H9 (cell line): ENCODE results near the gene KCTD7. TPM values are rescaled to one million over a fixed set of nuclear protein-coding genes. Genes with fewer than 3 reads are reported as not detected.
"Not testable (repeated sequence)": the region's sequence is repeated elsewhere in the genome, so short reads cannot be mapped to it uniquely, and the experiment has no call there.

Experiments used
- DNase-seq: peaks from one replicate; pipeline ENCODE4 v3.0.0-alpha.2; 2017
- H2AFZ ChIP-seq: one replicate; pipeline ENCODE4 v1.6.1; 2013; ENCODE audit warnings: mild to moderate bottlenecking, low read length, control low read depth, moderate library complexity
- H2AK5ac ChIP-seq: 2 replicates; pipeline ENCODE4 v1.6.1; 2013; ENCODE audit warnings: low read length, control low read depth, mixed read lengths; ENCODE audit not compliant: insufficient read length
- H2BK120ac ChIP-seq: one replicate; pipeline ENCODE4 v1.6.1; 2013; ENCODE audit warnings: low read depth, mild to moderate bottlenecking, low read length, control low read depth, inconsistent platforms; ENCODE audit not compliant: poor library complexity, severe bottlenecking
- H2BK12ac ChIP-seq: 2 replicates; pipeline ENCODE4 v1.6.1; 2013; ENCODE audit warnings: low read length, control low read depth, mixed read lengths, low read depth; ENCODE audit not compliant: insufficient read length
- H2BK15ac ChIP-seq: 2 replicates; pipeline ENCODE4 v1.6.1; 2013; ENCODE audit warnings: low read depth, low read length, control low read depth
- H2BK20ac ChIP-seq: one replicate; pipeline ENCODE4 v1.6.1; 2013; ENCODE audit warnings: low read depth, mild to moderate bottlenecking, low read length, control low read depth, inconsistent platforms; ENCODE audit not compliant: poor library complexity, severe bottlenecking
- H2BK5ac ChIP-seq: 2 replicates; pipeline ENCODE4 v1.6.1; 2013; ENCODE audit warnings: low read length, control low read depth, mixed read lengths; ENCODE audit not compliant: insufficient read length
- H3K14ac ChIP-seq: 2 replicates; pipeline ENCODE4 v1.6.1; 2013; ENCODE audit warnings: low read length, control low read depth; ENCODE audit not compliant: insufficient read depth
- H3K18ac ChIP-seq: 2 replicates; pipeline ENCODE4 v1.6.1; 2013; ENCODE audit warnings: low read depth, mild to moderate bottlenecking, mixed read lengths, low read length, control low read depth; ENCODE audit not compliant: insufficient read length
- H3K23ac ChIP-seq: 2 replicates; pipeline ENCODE4 v1.6.1; 2013; ENCODE audit warnings: low read length, control low read depth, mixed read lengths, low read depth; ENCODE audit not compliant: insufficient read length
- H3K23me2 ChIP-seq: 2 replicates; pipeline ENCODE4 v1.6.1; 2013; ENCODE audit warnings: low read depth, mild to moderate bottlenecking, mixed read lengths, low read length, control low read depth; ENCODE audit not compliant: insufficient read length, poor library complexity, severe bottlenecking
- H3K27ac ChIP-seq: 2 replicates; pipeline ENCODE4 v1.5.1; 2013; ENCODE audit warnings: low read length, control low read depth, mixed read lengths, low read depth; ENCODE audit not compliant: insufficient read length
- H3K27me3 ChIP-seq: 2 replicates; pipeline ENCODE4 v1.6.1; 2013; ENCODE audit warnings: low read length, control low read depth, inconsistent platforms; ENCODE audit not compliant: insufficient read depth
- H3K4ac ChIP-seq: 2 replicates; pipeline ENCODE4 v1.6.1; 2013; ENCODE audit warnings: low read depth, mild to moderate bottlenecking, control low read depth, inconsistent platforms, low read length, moderate library complexity
- H3K4me1 ChIP-seq: 2 replicates; pipeline ENCODE4 v1.6.1; 2013; ENCODE audit warnings: low read length, control low read depth, inconsistent platforms; ENCODE audit not compliant: insufficient read depth
- H3K4me2 ChIP-seq: 2 replicates; pipeline ENCODE4 v1.6.1; 2013; ENCODE audit warnings: low read length, control low read depth, mixed read lengths; ENCODE audit not compliant: insufficient read length, insufficient read depth
- H3K56ac ChIP-seq: 2 replicates; pipeline ENCODE4 v1.6.1; 2013; ENCODE audit warnings: low read depth, mild to moderate bottlenecking, mixed read lengths, low read length, control low read depth; ENCODE audit not compliant: insufficient read length
- H3K79me1 ChIP-seq: 2 replicates; pipeline ENCODE4 v1.6.1; 2013; ENCODE audit warnings: low read depth, mild to moderate bottlenecking, moderate library complexity, low read length, control low read depth, inconsistent platforms; ENCODE audit not compliant: insufficient read depth, poor library complexity, severe bottlenecking
- H3K79me2 ChIP-seq: 2 replicates; pipeline ENCODE4 v1.6.1; 2013; ENCODE audit warnings: low read length, control low read depth, inconsistent platforms; ENCODE audit not compliant: insufficient read depth
- H3K9ac ChIP-seq: 2 replicates; pipeline ENCODE4 v1.6.1; 2013; ENCODE audit warnings: low read length, control low read depth, mixed read lengths; ENCODE audit not compliant: insufficient read length; ENCODE audit errors: extremely low read depth
- H3K9me3 ChIP-seq: one replicate; pipeline ENCODE4 v1.6.1; 2013; ENCODE audit warnings: low read depth, low read length, inconsistent platforms; ENCODE audit not compliant: control insufficient read depth
- H3T11ph ChIP-seq: one replicate; pipeline ENCODE4 v1.6.1; 2013; ENCODE audit warnings: mild to moderate bottlenecking, low read length, control low read depth, inconsistent platforms
- H4K20me1 ChIP-seq: one replicate; pipeline ENCODE4 v1.6.1; 2013; ENCODE audit not compliant: control insufficient read depth, insufficient read length, insufficient read depth
- H4K5ac ChIP-seq: 2 replicates; pipeline ENCODE4 v1.6.1; 2013; ENCODE audit warnings: low read depth, mild to moderate bottlenecking, mixed read lengths, low read length, control low read depth; ENCODE audit not compliant: insufficient read length
- H4K8ac ChIP-seq: replicated peaks from 2 replicates; pipeline ENCODE4 v1.6.1; 2013; ENCODE audit warnings: low read length, control low read depth, mixed read lengths, low read depth; ENCODE audit not compliant: insufficient read length
- H4K91ac ChIP-seq: 2 replicates; pipeline ENCODE4 v1.6.1; 2013; ENCODE audit warnings: low read depth, mild to moderate bottlenecking, moderate library complexity, mixed read lengths, low read length, control low read depth; ENCODE audit not compliant: insufficient read length
- H3K27ac Mint-ChIP-seq, 3 experiments: 2 replicates in 2 of 3; 3 replicates in 1 of 3; pipeline ENCODE4 v1.8.0; 2020 to 2021; ENCODE audit warnings: mixed read lengths in 3 of 3, mild to moderate bottlenecking in 1 of 3, moderate library complexity in 1 of 3
- H3K27me3 Mint-ChIP-seq: 2 replicates; pipeline ENCODE4 v1.8.0; 2021; ENCODE audit warnings: low read depth, mild to moderate bottlenecking, moderate library complexity, mixed read lengths
- H3K36me3 Mint-ChIP-seq, 3 experiments: 2 replicates in 2 of 3; 3 replicates in 1 of 3; pipeline ENCODE4 v1.8.0; 2020 to 2021; ENCODE audit warnings: low read depth in 3 of 3, mixed read lengths in 3 of 3; ENCODE audit not compliant: insufficient read depth in 1 of 3
- H3K4me1 Mint-ChIP-seq, 2 experiments: 2 replicates each; pipeline ENCODE4 v1.8.0; 2020; ENCODE audit warnings: mixed read lengths in 2 of 2
- H3K4me3 Mint-ChIP-seq, 2 experiments: 2 replicates in 1 of 2; 3 replicates in 1 of 2; pipeline ENCODE4 v1.8.0; 2020 to 2021; ENCODE audit warnings: mild to moderate bottlenecking in 2 of 2, mixed read lengths in 2 of 2, moderate library complexity in 1 of 2
- H3K9me3 Mint-ChIP-seq, 2 experiments: 2 replicates in 1 of 2; 3 replicates in 1 of 2; pipeline ENCODE4 v1.8.0; 2020; ENCODE audit warnings: mild to moderate bottlenecking in 2 of 2, mixed read lengths in 2 of 2, moderate library complexity in 1 of 2
- CTCF ChIP-seq: fragments of 200-600 bp; sonication (generic); conservative IDR thresholded peaks from 3 replicates; pipeline ENCODE4 v1.8.0; 2021; ENCODE audit warnings: antibody characterized with exemption, mild to moderate bottlenecking
- WGBS: extraction: QIAGEN DNeasy Blood & Tissue Kit; methylation state at CpG from one replicate; pipeline ENCODE4 v1.1.7; 2013; ENCODE audit warnings: missing lambda C conversion rate, low lambda C conversion rate, mixed read lengths; ENCODE audit not compliant: insufficient read length; ENCODE audit errors: extremely low coverage; 5-methylcytosine and 5-hydroxymethylcytosine counted together
- total RNA-seq: library from RNA; stranded (reverse); gene quantifications from 2 replicates; pipeline ENCODE4 v1.2.1, GENCODE V29; 2021

KCTD7 gene
- total RNA-seq, 1 experiment from 2014 or later, result 8.9 TPM

GRCh38 chr7:66609176-66609575 is 19.5 kb upstream of the KCTD7 start:
- Histone ChIP-seq H3K23me2 (no peaks in the 10 kb centered on the region), H2AFZ (peak overlapping the region; percentile 5), H3K4me1 (peaks cover 2% of the 10 kb centered on the region; the same call in 1 of the 2 replicates), H4K8ac (no peak overlapping the region), H3K14ac (no peak overlapping the region), H3K27ac (no peak overlapping the region), H3K9me3 (no peaks in the 10 kb centered on the region), H3K9ac (no peak overlapping the region), H4K5ac (no peak overlapping the region), H2AK5ac (no peak overlapping the region), H2BK20ac (no peak overlapping the region), H3K4me2 (no peak overlapping the region), H3K79me2 (no peaks in the 10 kb centered on the region), H2BK120ac (no peak overlapping the region), H3K79me1 (no peaks in the 10 kb centered on the region), H3K27me3 (no peaks in the 10 kb centered on the region), H3K23ac (no peak overlapping the region), H3K18ac (no peak overlapping the region), H3K56ac (no peak overlapping the region), H3T11ph (no peak overlapping the region), H2BK15ac (no peak overlapping the region), H2BK5ac (no peak overlapping the region), H3K4ac (no peak overlapping the region), H4K20me1 (no peaks in the 10 kb centered on the region), H2BK12ac (no peak overlapping the region), H4K91ac (no peak overlapping the region)
- no peak overlapping the region for H3K4me3 Mint-ChIP-seq
- H3K27me3 Mint-ChIP-seq, result no peaks in the 10 kb centered on the region
- H3K4me1 Mint-ChIP-seq, result peaks cover 11 to 12% of the 10 kb centered on the region in 2 experiments
- peaks cover 0 to 4% (median 3%) of the 10 kb centered on the region in 3 experiments; a peak in 4 of 7 replicates for H3K36me3 Mint-ChIP-seq
- WGBS, result no CpG with 5 or more reads among the region's 3 CpGs
- H3K9me3 Mint-ChIP-seq, result peaks cover 3 to 6% of the 10 kb centered on the region in 2 experiments
- DNase-seq, result no peak
- H3K27ac Mint-ChIP-seq, result peak overlapping the region in 1 of 3 experiments; percentile 27; a peak in 1 of 7 replicates
- TF ChIP-seq CTCF, result no peak

- H3K9ac ChIP-seq, H2AFZ ChIP-seq, DNase-seq, H3T11ph ChIP-seq, H3K9me3 Mint-ChIP-seq, H3K9me3 ChIP-seq, H3K18ac ChIP-seq, H3K14ac ChIP-seq, H4K91ac ChIP-seq, H3K4me3 Mint-ChIP-seq, H3K4me2 ChIP-seq, H3K27me3 Mint-ChIP-seq, H3K27me3 ChIP-seq, H3K79me1 ChIP-seq, H4K8ac ChIP-seq, H2BK15ac ChIP-seq, H3K4ac ChIP-seq, H2BK12ac ChIP-seq, H3K23ac ChIP-seq, H3K36me3 Mint-ChIP-seq, H4K5ac ChIP-seq, H3K4me1 ChIP-seq, H2BK120ac ChIP-seq, H2BK5ac ChIP-seq, H3K79me2 ChIP-seq, H4K20me1 ChIP-seq, H2BK20ac ChIP-seq, H2AK5ac ChIP-seq, H3K27ac ChIP-seq, H3K27ac Mint-ChIP-seq, H3K23me2 ChIP-seq, H3K56ac ChIP-seq: not testable (repeated sequence)
- H3K4me1 Mint-ChIP-seq, result peaks cover 16% of the 10 kb centered on the region in 2 experiments
- WGBS, result no CpG with 5 or more reads among the region's 33 CpGs
Observed at GRCh38 chr7:66614596-66614995, 14.1 kb upstream of the KCTD7 start.
